IPS-18c (cell line): ENCODE data around the gene LANCL3.
"Not testable (repeated sequence)": the region's sequence is repeated elsewhere in the genome, so short reads cannot be mapped to it uniquely, and the experiment has no call there.

Experiments used
- H3K4me3 ChIP-seq: 2 replicates; pipeline ENCODE4 v1.7.0; 2013; ENCODE audit warnings: low read depth, mild to moderate bottlenecking, low read length, moderate library complexity; ENCODE audit not compliant: insufficient read depth
- H3K9me3 ChIP-seq: one replicate; pipeline ENCODE4 v1.6.1; 2013; ENCODE audit warnings: mild to moderate bottlenecking, low read length, moderate library complexity; ENCODE audit not compliant: control insufficient read depth, insufficient read depth

Gene LANCL3

DNA sequence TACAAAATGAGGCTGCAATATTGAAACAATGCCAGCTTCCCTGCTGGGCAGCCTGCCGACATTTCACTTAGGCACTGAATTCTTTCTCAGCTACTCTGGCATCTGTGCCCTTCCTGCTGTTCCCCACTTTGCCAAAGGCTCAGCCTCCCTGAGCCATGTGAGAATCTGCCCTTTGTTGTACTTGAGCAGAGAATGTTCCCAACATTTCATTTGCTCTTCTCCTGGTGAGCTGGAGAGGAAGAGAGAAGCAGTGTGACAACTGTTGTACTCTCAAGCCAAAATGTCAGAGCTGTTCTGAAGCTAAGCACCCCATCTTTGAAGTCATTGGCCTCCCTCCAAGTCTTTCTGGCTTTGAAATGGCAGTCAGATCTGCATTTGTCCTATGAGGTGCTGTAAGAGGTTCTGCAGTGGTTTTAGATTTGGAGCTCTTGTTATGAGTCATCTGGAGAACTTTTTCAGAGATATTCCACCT lies 32.5 kb downstream of the LANCL3 start:
- H3K4me3 ChIP-seq = no peak overlapping the region
- H3K9me3 ChIP-seq = no peaks in the 10 kb centered on the region

DNA sequence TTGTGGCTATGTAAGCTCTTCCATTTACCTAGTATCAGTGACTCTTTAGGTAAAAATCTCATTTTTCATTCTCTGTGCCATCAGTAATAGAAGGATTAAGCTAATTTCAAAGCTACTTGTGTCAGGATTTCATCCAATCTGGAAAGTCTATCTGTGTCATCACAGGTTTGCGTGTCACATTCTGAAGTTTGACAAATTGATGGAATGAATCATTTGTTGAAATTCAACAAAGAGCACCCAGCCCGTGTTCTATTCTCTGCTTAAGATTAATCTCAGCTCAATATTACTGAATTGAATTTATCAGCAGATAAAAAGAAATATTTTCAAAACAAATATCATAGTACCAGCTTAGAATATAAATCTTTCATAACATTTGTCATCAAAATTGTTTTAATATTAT lies 35.8 kb downstream of the LANCL3 start:
- H3K4me3 ChIP-seq = no peak overlapping the region
- no peaks in the 10 kb centered on the region for H3K9me3 ChIP-seq

DNA sequence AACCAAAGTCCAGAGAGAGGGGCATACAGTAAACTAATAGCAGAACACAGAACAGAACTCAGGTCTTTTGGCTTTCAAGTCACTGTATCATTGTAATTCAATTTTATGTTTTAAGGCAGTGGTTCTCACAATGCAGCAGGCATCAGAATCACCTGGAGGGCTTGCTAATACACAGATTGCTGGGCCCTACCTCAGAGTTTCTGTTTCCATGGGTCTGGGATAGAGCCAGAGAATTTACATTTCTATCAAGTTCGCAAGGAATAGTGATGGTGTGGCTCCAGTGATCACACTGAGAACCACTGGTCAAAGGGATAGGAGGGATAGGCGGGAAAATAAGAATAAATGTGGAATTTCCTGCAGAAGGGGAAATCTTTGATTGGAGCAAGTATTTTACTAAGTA lies 36.7 kb downstream of the LANCL3 start:
- Histone ChIP-seq H3K9me3 (no peaks in the 10 kb centered on the region), H3K4me3 (no peak overlapping the region)

DNA sequence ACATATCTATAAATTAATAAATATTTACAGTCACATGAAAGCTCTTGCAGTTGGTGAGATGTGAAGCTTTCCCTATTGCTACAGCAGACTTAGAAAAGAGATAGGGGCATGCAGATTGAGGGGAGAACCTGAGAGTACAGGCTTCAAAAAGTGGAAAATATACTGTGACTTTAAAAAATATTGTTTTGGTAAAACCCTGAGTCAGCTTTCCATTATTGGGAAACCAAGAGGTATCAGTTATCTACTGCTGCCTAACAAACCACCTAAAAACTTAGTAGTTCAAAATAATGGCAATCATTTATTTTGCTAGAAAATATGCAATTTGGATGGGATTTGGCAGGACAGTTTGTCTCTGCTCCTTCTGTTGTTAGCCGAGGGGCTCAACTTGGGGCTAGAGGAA lies 38.3 kb downstream of the LANCL3 start:
- Histone ChIP-seq H3K4me3 (no peak overlapping the region), H3K9me3 (no peaks in the 10 kb centered on the region)

DNA sequence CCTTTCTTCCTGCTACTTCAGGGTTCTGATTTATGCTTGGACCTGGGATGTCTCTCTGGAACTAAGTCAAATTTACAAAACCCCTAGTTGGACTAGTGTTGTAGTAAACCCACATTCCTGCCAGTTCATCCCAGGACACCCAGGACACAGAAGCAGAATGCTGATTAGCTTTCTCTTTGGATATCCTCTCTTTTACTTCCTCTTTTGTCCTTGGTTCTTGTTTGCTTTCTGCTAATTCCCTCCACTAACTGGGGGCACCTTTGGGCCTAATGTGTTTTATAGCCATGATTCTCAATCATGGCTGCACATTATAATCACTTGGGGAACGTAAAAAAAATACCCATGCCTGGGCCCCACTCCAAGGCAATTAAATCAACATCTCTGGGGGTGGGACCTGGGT lies 42.5 kb downstream of the LANCL3 start:
- no peak overlapping the region for H3K4me3 ChIP-seq

DNA sequence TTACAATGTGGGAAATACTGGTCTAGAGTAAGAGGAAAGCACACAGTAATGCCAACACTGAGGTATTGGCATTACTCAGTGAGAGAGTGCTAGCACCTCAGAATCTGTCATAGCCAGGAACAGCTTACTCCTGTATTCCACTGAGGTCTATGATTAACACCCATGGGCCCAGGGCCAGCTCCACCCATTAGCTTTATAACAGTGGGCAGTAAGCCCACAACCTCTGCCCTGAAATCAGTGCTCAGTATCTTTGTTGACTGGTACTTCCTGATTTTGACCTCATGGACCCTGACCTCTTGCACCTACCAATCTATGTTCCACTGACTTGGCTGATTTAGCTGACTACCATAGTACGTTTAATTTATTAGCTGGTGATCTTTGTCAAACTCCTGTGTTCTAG lies 56.1 kb downstream of the LANCL3 start:
- no peaks in the 10 kb centered on the region for H3K9me3 ChIP-seq

More for the DNA sequence above, 42.5 kb downstream of the LANCL3 start:
- H3K9me3 ChIP-seq = peaks cover 2% of the 10 kb centered on the region

DNA sequence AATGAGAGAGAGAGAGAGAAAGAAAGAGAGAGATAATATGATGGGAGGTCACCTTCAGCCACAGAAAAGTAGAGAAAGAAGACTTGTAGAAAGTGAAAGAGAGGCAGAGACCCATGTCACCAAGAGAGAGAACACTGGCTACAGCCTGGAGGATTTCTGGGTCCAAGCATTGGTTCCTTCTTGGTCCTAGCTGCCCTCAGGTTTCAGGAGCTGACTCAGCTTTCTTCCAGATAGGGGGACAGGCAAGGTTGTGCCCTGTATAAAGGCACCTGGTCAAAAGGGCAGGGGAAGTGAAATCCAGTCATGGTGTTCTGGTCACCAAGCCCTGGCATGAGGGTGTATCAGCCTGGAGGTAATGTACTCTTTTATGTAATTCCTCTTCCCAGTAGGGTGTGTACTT lies 66.6 kb downstream of the LANCL3 start:
- Histone ChIP-seq H3K9me3 (peaks cover 2% of the 10 kb centered on the region), H3K4me3 (no peak overlapping the region)

More for the DNA sequence above, 56.1 kb downstream of the LANCL3 start:
- no peak overlapping the region for H3K4me3 ChIP-seq

DNA sequence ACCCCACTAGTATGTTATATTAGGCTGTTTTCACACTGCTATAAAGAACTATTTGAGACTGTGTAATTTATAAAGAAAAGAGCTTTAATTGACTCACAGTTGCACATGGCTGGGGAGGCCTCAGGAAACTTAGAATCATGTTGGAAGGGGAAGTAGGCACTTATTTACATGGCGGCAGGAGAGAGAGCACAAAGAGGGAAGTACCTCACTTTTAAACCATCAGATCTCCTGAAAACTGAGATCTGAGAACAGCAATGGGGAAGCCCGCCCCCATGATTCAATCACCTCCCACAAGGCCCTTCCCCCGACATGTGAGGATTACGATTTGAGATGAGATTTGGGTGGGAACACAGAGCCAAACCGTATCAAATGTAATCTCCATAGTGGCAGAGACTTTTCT lies 68.7 kb downstream of the LANCL3 start:
- H3K4me3 ChIP-seq = no peak overlapping the region
- H3K9me3 ChIP-seq = peaks cover 2% of the 10 kb centered on the region

DNA sequence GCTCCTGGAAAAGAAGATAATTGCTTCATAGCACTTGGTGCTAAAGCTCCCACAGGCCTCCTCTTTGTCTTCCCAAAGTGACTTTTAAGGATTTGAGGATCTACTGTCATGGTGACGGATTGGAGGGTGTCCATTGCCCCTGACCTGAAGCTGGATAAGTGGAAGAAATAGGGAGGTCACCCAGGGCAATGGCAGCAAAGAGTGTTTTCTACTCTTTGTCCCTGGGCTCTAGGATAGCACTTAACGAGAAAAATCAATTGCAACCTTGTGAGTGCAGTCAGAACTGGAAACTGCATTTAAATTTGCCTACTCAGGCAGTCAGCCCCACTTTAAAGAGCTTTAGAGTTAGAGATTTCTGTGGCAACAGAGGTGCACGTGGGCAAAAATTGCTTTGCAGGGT lies 70.4 kb downstream of the LANCL3 start:
- no peaks in the 10 kb centered on the region for H3K9me3 ChIP-seq
- no peak overlapping the region for H3K4me3 ChIP-seq

DNA sequence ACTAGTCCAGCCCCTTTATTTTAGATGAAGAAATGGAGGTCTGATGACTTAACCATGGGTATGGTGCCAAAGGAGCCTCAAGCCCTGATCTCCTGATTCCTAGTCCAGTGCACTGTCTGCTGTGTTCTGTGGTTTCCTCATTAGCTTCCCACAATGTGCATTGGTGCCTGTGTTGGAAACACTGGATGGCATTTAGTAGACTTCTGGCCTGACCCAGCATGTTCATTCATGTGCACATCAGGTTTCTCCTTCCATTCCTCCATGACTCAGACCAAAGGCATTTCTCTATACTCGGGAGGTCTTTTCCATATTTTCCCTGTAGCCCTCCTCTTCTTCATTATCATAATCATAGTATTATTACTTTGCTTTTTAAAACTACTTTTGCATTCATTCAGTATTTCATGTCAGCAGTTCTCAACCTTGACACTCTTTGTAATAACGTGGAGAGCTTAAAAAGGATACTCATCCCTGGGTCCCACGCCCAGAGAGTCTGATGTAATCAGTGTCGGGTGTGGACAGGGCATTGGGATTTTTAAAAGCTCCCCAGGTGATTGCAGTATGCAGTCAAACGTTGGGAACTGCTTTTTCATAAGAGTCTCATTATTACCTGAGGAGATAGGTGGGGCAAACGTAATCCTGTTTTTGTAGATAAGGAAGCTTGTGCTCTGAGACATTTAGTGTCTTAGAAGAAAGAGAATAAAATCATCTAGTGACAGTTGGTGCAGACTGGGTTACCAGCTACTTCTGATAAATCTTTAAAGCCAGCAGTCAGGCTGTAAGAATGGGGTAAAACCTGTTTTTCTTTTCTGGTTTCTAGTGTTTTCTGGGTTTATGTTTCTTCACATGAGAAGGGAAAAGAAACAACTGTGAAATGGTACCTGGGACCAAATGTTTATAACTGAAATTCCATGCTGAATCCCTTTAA lies 73.2 kb downstream of the LANCL3 start:
- H3K4me3 ChIP-seq = no peak overlapping the region

DNA sequence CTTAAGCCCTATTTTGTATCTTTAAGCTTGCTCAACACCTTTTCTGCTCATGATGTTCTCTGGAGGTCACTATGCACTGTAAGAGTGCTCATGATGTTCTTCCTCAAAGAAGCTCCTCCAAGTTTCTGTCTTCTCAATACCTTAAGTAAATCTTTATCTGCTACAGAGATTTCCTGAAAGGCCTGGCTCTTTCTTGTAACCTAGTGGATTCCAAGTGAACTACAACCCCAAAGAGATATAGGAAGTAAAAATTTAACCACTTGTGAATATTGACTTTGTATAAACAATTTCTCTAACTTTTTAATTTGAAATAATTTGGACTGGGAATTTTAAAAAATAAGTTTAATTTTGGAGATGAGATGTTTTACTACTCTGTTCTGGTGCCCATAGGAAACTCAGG lies 74.8 kb downstream of the LANCL3 start:
- H3K4me3 ChIP-seq = no peak overlapping the region
- H3K9me3 ChIP-seq = no peaks in the 10 kb centered on the region

More for the DNA sequence above, 73.2 kb downstream of the LANCL3 start:
- no peaks in the 10 kb centered on the region for H3K9me3 ChIP-seq

DNA sequence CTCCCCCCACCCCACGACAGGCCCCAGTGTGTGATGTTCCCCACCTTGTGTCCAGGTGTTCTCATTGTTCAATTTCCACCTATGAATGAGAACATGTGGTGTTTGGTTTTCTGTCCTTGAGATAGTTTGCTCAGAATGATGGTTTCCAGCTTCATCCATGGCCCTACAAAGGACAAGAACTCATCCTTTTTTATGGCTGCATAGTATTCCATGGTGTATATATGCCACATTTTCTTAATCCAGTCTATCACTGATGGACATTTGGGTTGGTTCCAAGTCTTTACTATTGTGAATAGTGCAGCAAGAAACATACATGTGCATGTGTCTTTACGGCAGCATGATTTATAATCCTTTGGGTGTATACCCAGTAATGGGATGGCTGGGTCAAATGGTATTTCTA lies 79.4 kb downstream of the LANCL3 start:
- not testable (repeated sequence) for H3K9me3 ChIP-seq, H3K4me3 ChIP-seq

DNA sequence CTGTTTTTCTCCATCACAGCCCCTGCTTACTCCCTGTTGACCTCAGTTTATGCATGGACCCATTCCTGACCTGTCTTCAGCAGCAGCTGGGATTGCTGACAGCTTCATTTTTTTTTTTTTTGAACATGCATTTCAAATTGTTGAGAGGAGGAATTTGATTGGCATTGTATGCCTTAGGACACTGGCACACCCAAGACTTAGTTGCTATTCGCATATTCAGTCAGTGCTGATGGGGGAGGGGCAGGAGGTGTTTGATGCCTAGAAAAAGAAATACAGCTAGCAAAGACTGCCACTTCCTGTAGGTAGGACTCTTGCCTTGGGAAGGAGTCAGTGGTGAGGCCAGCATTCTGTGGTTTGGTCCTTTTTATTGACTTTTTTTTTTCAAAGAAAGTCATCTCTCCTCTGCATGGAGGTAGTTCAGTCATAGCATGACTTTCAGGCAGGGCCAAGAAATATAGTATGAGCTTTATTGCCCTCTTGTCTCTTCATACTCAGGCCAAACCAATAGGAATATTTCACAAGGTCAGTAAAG lies 80.5 kb downstream of the LANCL3 start:
- Histone ChIP-seq H3K9me3 (no peaks in the 10 kb centered on the region), H3K4me3 (no peak overlapping the region)

DNA sequence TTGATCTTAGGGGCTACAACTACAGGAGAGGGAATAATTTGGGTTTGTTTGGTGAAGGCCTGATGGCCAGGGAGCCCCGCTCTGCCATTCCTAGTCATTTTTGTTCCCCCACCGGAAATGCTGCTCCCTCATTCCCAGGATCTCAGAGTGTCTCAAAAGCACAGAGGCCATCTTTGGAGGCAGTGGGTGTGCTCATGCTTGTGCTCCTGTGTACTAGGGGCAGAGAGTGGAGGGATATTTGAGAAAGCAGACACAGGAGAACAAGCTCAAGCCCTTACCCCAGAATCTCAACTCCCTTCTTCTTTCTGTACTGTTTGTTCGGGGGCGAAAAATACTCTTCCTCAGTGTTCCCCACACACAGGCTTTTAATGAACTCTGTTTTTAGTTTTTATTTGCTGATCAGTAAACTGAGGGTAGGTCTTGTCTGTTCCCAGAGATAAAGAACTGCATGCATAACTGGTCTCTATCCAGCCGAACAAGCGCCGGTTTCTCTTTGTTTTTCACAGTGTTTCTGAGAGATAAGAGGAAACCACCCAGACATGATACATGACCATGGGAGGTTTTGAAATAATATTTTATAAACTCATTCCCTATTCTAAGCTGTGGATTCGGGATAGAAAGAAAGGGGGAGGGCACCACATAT lies 81.2 kb downstream of the LANCL3 start:
- Histone ChIP-seq H3K4me3 (no peak overlapping the region), H3K9me3 (no peaks in the 10 kb centered on the region)

DNA sequence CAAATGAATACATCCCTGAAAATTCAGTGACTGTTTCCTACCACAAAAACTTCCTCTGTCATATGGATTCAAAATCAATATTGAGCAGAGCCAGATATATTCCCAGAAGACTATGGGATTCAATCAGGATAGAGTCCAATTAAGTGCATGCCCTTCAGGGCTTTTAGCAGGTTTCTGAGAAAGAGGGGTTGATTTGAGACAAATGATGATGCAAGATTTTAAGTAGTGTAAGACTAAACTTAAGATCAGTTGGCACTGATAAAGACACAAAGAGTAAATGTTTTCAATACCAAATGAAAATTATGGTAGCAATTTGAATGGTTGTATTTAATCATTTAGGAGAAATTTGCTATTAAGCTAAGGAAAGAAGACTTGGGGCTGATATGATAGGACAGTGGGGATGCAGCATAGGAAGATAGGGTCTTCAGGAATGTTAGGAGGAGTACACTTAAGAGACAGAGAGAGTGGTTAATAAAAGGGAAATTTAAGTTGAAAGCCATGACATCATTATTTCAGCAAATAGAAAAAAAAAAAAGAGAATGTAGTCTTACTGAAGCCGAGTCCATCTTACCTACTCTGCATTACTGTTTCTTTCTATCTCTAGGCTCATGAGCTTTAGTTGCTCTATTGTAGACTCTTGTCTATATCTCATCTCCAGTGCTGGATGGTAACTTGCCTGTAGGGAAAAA lies 82.1 kb downstream of the LANCL3 start:
- no peaks in the 10 kb centered on the region for H3K9me3 ChIP-seq
- H3K4me3 ChIP-seq = no peak overlapping the region

DNA sequence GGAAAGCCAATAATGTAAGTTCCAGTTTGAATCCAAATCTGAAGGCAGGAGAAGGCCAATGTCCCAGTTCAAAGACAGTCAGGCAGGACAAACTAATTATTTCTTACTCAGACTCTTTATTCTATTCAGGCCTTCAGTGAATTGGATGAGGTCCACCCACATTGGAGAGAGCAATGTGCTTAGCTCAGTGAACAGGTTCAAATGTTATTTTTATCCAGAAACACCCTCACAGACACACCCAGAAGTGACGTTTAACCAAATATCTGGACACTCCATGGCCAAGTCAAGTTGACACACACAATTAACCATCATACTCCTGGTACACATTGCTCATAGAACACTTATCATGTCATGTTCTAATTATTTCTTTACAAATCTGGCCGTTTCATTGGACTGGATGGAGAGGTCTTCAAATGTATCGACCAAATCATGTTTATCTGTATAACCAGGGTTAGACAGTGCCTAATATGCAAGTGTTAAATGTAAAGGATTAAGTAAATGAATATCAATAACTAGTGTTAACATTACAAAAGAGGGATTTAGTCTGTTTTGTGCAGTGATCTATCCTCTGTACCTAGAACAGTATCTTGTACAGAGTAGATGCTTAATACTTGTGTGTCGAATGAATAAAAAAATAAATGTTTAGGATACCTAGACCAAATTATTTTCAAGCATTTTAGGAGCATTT lies 87.0 kb downstream of the LANCL3 start:
- Histone ChIP-seq H3K9me3 (no peaks in the 10 kb centered on the region), H3K4me3 (no peak overlapping the region)

DNA sequence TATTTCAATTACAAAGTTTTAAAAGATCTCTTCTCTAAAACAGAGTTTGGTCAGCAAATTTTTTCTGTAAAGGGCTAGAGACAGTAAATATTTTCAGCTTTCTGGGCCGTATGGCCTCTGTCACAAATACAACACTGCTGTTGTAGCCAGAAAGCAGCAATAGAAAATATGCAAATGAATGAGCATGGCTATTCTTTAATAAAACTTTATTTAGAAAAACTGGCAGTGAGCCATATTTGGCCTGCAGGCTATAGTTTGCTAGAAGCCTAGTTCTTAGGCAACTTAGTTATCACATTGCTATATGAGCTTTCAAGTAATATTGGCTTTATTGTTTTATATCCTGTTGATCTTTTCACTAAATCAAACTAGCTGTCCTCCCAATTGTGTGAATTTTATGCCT lies 87.6 kb downstream of the LANCL3 start:
- H3K9me3 ChIP-seq = no peaks in the 10 kb centered on the region
- no peak overlapping the region for H3K4me3 ChIP-seq
